ENCODE data around the gene PTGDR2.

Gene PTGDR2

DNA sequence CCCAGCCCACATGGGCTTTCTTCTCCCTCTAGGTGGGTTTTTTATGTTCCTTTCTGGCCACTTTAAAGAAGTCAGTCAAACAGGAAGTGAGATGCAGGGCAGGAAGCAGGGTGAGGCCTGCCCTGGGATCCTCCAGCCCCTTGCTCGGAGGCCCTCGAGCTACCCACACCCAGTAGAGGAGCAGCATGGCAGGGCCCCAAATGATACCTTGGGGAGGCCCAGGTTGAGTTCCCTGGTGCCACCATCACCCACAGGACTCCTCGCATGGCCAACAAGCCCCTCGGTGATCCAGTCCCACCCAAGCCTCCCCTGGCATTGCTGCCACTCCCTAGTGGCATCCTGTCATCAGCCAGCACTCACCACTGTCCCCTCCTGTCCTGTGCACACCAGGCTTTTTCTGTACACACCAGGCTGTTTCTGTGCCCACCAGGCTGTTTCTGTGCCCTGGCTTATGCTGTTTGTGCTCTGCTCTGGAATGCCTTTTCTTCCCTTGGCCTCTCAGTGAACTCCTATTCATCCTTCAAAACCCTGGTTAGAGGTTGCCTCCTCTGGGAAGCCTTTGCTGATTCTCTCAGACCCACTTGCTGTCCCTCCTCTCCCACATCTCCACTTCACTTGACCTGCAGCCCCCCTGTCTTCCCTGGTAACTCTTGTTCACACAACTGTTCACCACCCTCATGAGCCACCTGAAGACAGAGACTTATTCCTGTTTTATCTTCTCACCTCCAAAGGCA, 3.1 kb upstream of the PTGDR2 start:
- no peak for DNase-seq

DNA sequence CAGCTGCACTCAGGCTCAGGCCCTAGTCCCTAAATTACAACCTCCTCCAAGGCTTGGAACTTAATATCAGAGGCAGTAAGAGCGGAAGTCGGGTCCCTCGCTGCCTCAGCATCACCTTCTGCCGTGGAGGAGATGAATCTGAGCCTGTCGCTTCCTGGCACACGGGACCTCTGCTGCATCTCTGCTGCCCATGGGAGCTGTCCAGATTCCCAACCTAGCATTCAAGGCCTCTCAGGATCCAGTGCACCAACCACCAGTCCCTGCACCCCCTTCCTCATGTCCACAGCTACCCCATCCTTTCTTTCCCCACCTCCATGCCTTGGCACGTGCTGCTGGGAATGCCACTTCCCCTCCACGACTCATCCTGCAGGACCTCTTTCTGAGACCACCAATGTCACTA, 2.5 kb upstream of the PTGDR2 start:
- no peak for DNase-seq

DNA sequence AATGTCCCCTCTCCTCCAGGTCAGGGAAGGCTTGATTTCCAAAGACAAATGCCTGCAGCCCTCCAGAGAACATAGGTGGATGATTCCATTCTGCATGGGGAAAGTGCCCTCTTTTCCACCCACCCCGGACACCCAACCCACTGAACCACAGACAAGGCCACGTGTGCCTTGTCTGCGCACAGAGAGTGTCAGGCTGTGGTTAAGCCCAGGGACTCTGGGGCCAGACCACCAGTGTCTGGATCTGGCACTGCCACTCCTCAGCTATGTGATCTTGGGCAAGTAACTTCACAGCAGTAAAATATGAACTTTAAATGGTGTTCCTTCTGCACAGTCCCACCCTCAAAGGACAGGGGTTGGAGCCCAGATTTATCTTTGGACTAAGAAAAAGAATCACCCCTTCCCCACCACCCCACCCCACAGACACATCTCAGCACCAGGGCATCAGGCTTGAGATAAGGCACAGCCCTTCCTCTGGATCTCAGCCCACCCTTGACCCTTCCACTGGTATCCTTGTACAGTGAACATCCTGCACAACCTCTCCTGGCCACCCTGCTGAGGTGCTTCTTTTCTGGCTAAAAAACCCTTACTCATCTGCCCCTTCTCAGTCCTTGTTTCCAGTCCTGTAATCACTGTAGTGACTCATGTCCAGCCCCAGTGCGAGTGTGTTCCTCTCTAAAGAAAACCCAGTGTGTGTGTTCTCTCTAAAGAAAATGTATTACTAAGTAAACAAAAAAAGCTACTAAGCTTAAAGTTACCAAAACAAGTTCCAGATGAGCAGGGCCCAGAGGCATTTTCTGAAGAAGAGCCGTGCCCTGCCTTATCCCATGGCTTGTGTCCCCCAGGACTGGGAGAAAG, 1.9 kb upstream of the PTGDR2 start:
- no peak for DNase-seq

DNA sequence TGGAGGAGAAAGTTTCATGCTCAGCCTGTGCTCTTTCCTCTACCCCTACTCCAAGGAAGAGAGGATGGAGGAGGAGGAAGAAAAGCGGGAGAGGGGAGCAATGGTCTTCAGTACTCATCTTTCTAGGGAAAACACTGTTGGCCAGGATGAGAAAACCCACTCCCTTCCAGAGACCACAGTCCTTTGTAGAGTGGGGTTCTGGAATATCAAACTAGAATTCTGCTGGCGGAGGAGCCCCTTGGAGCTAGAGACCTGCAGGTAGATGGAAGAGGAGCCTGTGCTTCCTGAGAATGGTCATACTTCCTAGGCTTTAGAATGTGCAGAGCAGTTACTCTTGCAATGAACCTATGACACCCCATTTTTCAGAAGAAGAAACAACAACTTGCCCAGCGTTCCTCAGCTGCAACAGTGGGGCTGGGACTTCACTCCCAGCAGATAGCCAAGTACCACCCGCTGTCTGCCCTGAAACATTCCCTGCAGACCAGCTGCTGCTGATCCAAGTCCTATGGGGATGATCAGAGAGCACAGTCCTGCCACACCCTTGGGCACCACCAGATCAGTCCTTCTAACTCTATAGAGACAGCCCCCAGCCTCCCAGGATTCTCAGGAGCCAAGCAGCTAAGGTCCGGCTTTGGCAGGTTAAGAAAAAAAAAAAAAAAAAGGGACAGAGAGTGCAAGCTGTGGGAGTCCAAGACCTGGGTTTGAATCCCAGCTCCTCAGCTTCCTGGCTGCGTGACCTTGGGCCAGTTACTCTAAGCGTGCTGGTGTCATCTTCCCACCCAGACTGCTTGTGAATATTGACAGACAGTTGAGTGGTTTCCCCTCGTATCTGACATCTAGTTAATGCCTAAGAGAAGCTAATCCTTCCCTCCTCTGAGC, 664 bp downstream of the PTGDR2 start:
- no peak for DNase-seq

DNA sequence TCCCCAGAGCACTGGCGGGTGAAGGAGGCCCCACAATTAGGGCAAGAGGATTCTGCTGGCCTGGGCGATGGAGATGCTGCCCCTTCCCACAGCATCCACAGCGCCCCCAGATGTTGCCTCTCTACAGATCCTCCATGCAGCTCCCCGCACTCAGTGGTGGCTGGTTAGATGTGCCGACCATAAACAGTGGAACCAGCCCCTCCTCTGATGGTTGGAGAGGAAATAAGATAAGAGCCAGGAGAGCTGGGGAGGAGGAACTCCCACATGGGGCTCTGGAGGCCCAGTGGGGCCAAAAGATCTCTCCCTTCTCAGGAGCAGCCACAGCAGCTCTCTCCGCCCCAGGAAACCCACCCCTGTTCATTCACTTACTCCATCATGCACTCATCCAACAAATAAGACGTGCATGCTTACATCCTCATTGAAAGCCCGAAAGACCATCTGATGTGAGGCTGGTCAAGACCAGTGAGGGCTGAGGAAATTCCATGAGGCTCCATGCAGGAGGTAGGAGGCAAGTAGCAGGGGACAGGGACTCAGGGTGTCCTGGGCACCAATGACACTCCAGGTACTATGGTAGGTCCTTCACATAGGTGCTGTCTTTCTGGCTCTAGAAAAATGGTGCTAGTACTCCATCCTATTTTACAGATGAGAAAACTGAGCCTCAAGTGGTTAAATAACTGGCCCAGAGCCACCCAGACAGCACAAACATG, 1.5 kb downstream of the PTGDR2 start:
- no peak for DNase-seq

DNA sequence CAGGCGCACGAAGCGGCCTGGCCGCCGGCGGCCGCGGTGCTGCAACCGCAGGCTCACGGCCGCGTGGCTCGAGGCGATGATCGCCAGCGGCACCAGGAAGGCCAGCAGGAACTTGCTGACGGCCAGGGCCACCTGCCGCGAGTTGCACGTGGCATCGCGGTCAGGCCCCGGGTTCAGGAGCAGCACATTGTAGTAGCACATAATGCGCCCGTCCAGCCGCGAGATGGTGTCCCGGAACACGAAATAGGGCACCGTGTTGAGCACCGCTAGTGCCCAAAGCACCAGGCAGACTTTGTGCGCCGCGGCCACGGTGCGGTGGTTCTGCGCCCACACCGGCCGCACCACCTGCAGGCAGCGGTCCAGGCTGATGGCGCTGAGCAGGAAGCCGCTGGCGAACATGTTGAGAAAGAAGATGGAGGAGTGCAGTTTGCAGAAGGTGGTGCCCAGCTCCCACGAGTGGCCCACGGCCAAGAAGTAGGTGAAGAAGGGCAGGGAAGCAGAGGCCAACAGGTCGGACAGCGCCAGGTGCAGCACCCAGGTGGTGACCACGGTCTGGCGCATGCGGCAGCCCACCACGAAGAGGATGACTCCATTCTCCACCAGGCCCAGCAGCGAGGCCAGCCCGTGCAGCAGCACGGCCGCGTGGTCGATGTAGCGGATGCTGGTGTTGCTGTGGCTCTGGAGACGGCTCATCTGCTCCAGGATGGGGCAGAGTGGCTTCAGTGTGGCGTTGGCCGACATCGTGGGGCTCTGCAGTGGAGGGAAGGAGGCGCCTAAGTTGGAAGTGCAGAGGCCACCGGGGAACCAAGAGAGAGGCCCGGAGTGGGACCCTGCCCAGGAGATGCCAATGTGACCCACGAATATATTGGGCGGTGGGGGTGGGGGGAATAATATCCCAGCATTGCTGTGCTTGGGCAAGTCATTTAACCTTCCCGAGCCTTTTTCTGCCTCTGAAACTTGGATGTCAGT, 2.5 kb downstream of the PTGDR2 start:
- DNase-seq: no peak

DNA sequence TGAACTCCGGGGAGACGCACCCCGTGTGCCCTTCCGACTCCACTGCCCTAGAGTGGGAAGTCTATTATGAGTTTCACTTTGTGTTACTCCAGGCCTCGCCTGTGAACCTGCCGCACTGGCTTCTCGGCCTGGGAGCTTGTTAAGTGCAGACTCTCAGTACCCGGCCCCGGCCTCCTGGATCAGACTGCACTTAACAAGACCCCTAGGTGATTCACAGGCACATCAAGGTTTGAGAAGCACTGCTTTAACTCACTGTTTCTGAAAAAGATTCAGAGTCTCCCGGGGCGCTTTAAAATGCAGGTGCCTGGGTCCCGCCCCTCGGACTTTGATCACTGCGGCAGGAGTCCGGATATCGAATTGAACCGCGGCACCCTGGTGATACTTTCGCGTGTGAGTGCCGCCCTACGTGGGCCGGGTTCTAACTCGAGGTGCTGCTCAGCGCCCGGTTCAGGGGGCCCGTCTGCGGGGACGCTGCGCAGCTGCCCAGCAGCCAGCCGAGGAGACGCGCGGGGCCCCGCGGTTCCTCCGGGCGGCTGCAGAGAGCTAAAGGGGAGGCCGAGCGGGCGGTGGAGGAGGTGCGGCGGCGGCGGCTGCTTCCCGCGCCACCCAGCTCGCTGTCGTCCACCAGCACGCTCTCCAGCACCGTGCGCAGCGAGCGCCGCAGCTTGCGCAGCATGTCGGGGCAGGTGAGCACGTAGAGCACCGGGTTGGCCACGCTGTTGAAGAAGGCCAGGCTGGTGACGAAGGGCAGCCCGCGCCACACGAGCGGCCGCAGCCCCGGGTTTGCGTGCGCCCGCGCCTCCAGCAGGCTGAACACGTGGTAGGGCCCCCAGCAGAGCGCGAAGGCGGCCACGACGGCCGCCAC, 3.4 kb downstream of the PTGDR2 start:
- DNase-seq: no peak

DNA sequence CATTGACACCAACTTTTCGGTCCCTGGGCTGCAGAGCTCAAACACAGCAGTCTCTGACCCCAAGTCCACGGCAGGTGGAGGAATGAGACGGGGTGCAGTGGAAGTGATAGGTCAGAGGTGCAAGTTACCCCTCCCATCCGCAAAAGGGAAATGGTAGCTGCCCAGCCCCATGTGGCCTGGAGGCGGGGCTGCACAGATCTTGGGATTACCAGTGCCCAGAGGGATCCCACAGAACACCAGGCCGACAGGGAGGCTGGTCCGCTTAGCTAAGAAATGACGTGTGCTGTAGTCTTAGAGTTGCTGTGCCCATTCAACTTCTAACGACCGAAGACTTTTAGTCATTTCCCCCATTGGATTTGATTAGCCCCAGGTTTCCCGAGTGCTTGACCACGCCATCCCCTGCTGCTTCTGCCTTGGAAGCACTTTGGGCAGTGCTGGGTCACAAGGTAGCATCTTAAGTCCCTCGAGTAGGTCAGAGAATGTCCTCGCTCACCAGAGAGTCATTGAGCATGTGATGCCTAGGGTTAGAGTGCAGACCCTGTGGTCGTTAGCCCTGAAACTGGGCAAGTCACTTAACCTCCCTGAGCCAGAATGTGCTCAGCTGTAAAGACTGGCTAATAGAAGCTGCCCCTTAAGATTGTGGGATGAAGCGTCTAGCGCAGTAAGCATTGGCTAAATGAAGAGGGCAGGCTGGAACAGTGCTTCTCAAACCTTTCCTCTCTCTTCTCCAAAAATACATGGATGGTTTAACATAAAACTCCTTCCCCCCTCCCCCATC, 4.2 kb downstream of the PTGDR2 start:
- DNase-seq: no peak

DNA sequence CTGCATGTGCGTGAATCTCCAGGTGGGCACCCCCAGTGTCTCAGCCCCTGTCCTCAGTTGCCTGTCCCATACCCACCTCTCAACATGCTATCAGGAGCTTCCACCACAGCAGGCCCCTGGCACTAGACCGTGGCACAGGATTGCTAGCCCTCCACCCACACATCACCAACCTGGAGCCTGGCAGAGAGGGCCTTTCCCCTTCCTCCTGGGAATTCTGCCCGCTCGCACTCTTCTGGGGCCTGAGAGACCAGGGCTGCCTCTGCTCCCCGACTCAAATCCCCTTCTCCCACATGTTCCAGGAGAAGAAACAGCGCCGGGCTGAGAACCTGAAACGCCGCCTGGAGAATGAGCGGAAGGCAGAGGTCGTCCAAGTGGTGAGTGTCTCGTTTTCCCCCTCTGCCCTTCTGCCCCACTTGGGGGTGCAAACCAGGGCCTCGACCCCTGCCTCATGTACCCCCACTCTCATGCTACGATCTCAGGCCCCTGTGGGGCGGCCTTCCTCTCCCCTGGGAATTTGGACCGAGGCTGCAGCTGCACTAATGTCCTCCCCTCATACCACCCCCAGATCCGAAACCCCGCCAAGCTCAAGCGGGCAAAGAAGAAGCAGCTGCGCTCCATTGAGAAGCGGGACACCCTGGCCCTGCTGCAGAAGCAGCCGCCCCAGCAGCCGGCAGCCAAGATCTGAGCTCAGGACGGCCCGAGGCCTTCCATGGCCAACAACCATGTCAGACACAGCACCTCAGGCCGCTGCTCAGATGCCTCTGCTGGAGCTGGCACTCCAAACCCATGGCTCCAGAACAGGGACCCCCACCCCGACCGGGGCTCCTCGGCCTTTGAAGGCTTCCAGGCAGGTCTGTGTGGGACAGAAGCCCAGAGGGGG, 5.9 kb downstream of the PTGDR2 start:
- no peak for DNase-seq

DNA sequence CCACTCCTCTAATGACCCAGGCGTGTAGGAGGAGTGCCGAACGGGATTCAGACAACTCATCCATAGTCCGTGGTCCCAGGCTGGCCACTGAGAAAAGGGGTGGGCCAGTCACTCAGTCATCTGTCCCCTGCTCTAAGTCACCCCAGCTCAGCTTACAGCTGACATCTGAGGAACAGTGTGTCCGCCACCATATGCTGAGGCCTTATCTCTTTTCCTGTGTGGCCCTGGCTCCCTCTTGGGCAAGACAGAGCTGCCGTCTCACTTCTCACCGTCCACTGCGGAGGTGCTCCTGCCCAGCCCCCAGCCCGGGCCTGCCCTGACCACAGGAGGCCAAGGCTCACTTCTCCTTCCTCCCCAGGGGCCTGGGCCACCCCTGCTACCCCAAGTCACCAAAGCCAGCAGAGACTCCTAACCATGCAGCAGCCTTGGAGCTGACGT, 7.0 kb downstream of the PTGDR2 start:
- DNase-seq: no peak

DNA sequence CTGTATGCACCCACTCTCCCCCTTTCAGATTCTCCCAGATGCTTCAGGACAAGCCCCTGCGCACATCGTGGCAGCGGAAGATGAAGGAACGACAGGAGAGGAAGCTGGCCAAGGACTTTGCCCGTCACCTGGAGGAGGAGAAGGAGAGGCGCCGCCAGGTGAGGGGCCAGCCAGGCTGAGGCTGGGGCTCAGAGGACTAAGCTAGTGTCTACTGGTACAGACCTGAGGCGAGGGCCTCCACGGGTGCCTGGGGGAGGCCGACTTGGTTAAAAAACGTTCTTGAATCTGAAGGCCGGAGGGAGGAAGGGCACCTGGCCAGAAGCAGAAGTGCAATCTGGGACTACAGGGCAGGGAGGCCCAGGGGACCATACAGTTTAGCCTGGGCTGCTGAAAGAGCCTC, 7.9 kb downstream of the PTGDR2 start:
- no peak for DNase-seq

DNA sequence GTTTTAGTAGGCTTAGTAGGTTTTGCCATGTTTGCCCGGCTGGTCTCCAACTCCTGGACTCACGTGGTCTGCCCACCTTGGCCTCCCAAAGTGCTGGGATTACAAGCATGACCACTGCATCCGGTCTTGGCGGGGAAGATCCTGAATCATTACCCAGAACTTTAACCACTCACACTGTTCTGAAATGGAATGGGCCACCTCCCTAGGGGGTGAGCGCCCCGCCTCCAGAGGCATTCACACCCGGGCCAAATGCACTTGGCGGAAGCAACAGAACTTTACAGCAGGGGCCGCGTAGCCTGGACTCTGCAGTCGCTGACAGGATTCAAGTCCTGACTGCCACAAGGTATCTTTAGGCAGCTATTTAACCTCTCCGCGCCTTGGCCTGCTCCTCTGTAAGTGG, 8.5 kb downstream of the PTGDR2 start:
- DNase-seq: no peak

DNA sequence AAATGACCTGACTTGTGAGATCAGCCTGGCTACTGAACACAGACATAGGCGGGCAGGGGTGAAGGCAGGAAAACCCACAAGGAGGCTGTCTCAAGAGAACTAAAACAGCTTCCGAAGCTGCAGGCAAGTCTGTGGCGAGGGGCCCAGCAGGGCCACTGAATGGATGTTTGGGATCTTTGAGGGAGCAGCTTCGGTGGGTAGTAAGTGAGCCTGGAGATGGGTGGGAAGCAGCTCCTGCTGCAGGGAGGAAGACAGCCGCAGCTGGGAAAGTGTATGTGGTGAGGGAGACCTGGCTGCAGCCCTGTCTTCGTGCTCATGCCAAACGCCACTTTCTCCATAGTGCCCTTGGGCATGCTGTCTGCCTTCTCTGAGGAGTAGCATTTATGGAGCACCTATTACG, 10.4 kb downstream of the PTGDR2 start:
- no peak for DNase-seq

DNA sequence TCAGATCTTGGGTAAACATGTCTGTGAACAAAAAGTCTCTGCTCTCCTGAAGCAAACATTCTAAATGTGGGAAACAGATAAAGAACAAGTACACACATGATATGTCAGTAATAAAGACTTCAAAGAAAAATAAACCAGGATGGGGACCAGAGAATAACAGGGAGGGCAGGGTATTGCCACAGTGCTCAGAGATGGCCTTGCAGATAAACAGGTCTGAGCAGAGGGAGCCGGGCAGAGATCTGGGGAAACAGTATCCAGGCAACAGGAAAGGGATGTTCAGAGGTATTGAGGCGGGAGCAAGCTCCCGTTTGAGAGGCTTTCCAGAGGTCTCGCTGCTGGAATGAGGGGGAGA, 10.9 kb downstream of the PTGDR2 start:
- no peak for DNase-seq

DNA sequence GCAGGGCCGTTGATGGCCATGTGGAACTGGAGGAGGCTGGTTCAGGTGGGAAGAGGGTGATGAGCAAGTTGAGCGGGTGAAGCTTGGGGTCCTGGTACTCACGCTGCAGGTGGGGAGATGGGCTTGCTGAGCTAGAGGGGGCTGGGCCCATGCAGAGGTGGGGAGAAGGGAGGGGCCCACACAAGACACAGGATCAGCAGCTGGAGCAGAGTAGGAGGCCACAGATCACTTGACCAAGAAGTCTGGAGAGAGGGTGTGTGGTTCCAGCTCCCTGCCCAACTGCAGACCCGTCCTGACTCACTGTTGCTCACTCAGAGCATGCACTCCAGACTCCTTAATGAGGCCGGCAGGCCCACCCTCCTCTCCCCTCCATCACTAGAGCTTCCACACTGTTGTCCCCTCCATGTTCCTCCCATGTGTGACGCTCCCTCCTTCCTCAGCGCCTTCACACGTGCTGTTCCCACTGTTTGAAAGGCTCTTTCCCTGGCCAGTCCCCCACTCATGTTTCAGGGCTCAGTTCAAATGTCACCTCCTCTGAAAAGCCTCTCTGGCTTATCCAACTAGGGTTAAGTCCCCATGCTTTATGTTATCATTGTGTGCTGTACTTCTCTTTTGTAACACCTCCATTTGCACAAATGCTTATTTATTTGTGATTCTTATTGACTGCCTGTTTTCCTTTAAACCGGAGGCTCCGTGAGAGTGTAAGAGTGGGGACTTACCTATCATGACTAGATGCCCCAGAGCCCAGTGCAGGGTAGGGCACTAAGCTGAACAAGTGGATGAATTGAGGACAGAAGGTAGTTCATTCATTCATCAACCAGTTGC, 11.5 kb downstream of the PTGDR2 start:
- DNase-seq: no peak

DNA sequence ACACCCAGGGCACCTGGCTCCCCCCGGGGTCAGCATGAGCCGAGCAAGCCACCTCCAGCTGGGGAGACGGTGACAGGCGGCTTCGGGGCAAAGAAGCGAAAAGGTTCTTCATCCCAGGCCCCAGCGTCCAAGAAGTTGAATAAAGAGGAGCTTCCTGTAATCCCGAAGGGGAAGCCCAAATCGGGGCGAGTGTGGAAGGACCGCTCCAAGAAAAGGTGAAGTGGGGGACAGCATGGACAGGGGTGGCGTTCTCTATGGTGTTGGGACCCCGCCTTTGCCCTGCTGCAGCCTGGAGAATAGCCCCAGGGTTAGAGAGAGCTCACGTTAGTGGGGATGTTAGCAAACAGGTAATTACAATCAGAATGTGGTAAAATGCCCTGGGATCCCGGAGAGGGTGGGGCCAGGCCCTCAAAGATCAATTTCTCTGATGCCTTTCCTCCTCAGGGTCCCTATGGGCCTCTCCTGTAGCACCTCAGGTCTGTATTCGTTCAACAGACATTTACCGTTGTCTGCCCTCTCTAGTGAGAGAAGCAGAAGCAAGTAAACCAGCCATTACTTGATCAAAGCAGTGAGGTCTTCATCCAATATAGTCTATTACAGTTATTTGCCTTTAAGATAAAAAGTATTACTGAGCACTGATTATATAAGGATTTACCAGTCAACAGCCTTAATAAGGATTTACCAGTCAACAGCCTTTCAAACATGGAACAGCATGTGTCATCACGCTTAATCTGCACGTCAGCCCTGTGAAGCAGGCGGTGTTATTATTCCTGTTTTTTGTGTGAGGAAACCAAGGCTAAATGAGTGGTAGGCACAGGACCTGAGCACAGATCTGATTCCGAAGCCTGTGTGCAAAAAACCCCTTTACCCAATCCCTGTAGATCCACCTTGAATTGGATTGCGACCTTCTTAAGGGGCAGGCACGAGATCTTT, 12.8 kb downstream of the PTGDR2 start:
- DNase-seq: no peak

Measured in NCI-H2029 (cell line).